Kidney capillary endothelial cell (primary cell): ENCODE data around the gene MROH2A.

Source experiments
- DNase-seq: peaks from one replicate; pipeline ENCODE4 v3.0.0-alpha.2; 2018; ENCODE audit warnings: low spot score

The MROH2A gene

GRCh38 chr2:233761040-233761769 lies 16.9 kb upstream of the MROH2A start:
- DNase-seq, result no peak

DNA sequence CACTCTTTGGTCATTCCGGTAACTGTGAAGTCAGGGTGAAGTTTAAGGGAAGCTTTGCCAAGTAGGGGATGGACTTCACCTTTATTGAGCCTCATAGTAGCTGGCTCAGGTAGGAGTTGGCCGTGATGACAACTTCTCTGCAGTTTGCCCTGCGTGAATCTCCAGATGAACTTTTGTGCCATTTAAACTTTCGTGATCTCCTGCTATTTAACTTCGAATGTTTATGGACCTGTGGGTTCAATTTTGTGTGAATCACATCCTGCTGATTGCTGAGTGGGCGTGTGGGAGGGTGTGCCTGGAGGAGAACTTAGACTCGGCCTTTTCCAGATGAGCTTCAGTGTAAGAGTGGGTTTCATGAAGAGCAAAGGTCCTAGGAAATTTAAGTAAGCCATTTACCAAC lies 13.9 kb upstream of the MROH2A start:
- no peak for DNase-seq

GRCh38 chr2:233764761-233765160 lies 13.4 kb upstream of the MROH2A start:
- DNase-seq, result no peak

DNA sequence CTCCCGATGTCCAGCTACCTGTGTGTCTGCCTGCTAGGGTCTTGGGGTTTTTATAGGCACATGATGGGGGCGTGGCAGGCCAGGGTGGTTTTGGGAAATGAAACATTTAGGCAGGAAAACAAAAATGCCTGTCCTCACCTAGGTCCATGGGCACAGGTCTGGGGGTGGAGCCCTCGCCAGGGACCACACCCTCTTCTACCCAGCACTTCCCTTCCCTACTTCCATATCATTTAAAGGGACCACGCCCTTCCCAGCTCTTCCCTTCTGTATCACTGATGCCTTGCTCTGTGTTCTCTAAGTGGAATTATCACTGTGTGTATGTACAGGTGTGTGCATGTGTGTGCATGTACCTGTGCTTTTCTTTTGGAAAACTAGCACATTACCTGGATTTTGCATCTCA lies 11.7 kb upstream of the MROH2A start:
- DNase-seq, result no peak

DNA sequence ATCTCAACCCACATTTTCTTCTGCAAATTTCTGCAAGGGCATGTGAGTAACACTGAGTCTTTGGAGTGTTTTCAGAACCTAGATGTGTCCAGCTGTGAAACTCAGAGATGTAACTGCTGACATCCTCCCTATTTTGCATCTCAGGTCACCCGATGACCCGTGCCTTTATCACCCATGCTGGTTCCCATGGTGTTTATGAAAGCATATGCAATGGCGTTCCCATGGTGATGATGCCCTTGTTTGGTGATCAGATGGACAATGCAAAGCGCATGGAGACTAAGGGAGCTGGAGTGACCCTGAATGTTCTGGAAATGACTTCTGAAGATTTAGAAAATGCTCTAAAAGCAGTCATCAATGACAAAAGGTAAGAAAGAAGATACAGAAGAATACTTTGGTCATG lies 10.1 kb upstream of the MROH2A start:
- DNase-seq, result no peak

DNA sequence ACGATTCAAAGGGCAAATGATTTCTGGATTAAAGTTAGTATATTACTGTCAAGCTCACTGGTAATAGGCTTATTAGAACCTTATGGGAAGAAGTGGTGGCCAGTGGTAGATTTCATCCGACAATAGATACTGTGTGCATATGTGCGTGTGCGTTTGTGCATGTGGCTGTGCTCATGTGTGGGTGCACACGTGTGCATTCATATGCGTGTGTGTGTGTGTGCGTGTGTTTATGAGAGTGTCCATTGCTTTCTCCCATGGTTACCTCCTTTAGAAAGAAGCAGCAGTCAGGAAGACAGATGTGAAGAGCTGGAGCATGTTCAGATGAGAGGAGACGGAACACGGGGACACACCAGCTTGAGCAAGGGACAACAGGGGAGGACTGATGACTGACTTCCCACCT lies 8.9 kb upstream of the MROH2A start:
- DNase-seq, result no peak

DNA sequence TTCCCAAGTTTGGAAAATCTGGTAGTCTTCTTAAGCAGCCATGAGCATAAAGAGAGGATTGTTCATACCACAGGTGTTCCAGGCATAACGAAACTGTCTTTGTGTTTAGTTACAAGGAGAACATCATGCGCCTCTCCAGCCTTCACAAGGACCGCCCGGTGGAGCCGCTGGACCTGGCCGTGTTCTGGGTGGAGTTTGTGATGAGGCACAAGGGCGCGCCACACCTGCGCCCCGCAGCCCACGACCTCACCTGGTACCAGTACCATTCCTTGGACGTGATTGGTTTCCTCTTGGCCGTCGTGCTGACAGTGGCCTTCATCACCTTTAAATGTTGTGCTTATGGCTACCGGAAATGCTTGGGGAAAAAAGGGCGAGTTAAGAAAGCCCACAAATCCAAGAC lies 6.0 kb upstream of the MROH2A start:
- no peak for DNase-seq

DNA sequence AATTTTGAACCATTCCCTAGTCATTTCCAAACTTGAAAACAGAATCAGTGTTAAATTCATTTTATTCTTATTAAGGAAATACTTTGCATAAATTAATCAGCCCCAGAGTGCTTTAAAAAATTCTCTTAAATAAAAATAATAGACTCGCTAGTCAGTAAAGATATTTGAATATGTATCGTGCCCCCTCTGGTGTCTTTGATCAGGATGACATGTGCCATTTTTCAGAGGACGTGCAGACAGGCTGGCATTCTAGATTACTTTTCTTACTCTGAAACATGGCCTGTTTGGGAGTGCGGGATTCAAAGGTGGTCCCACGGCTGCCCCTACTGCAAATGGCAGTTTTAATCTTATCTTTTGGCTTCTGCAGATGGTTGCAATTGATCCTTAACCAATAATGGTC lies 5.5 kb upstream of the MROH2A start:
- DNase-seq, result no peak

GRCh38 chr2:233773854-233774253 lies 4.3 kb upstream of the MROH2A start:
- DNase-seq, result no peak

DNA sequence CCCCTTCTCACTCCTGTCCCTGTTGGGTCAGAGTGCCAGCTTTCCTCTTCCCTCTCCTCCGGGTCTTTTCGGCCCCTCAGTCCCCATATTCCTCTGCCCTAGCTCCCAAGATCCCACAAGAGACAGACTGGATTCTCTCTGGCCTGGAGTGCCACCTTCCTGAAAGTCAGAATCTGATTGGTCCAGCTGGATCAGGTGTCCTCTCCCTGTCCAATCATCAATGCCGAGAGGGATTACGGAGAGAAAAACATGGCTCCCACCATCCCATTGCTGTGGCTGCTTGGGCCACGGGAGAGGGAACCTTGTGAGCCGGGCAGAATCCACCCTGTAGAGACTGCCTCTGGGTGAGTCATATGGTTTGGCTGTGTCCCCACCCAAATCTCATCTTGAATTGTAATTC lies 2.7 kb upstream of the MROH2A start:
- DNase-seq, result no peak

DNA sequence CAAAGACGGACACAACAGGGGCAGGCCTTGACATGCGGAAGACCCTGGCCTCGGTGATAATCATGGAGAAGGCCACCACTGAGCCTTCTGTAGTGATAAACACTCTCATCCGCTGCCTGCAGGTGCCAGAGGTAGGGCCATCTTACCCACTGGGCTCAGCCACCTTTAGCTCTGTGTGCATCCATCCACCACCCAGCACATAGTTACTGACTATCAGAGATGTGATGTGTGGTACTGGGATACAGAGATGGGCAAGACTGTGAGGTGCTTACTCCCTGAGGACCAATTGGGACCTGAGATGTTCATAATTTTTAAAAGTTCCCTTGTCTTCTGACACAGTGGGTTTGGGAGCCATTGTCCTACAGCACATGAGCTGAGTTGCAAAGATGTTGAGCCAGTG lies 1.6 kb downstream of the MROH2A start:
- no peak for DNase-seq

DNA sequence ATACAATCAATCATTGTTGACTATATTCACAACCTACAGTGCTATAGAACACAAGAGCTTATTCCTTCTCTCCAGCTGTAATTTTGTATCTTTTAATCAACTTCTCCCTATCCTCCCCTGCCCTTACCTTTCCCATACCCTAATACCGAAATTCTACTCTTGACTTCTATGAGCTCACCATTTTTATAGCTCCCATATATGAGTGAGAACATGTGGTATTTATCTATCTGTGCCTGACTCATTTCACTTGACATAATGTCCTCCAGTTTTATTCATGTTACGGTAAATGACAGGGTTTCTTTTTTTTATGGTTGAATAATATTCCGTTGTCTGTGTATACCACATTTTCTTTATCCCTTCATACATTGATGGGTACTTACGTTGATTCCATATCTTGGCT lies 2.6 kb downstream of the MROH2A start:
- DNase-seq, result no peak

GRCh38 chr2:233789554-233789953 lies 11.4 kb downstream of the MROH2A start:
- no peak for DNase-seq

- DNase-seq, result no peak
These were observed 13.2 kb downstream of the MROH2A start for GRCh38 chr2:233791151-233791882.

GRCh38 chr2:233791883-233792329 lies 13.8 kb downstream of the MROH2A start:
- no peak for DNase-seq

- DNase-seq, result no peak
These were observed 14.6 kb downstream of the MROH2A start for GRCh38 chr2:233792720-233793119.

DNA sequence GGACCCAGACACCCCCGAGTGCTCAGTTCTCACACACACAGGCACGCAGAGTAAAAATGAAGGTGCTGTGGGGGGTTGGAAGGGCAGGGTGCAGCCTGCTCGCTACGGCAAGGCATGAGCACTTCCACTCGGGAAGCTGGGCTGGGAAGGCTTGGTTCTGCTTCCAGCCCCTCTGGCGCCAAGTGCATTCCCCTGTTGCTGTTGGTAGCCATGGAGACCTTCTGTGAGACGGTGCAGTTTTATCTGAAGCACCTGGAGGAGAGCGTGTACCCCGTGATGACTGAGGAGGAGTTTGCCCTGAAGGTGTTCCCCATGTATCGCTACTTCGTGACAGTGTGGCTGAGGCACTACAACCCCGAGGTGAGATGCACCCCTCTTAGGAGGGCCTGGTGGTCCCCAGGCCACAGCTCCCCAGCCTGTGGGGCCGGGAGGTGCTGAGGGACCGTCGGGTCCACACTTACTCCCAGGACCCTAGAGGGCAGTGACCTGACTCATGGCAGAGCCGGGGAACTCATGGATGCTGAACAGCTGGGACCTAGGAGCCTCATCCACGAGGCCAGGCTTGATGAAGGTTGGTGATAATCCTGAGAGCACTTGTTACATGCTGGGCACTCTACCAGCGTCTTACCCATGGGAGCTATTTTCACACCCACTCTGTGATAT lies 15.5 kb downstream of the MROH2A start:
- DNase-seq, result no peak

- DNase-seq, result no peak
These were observed 16.1 kb downstream of the MROH2A start for GRCh38 chr2:233794128-233794658.

- DNase-seq, result no peak
These were observed 17.6 kb downstream of the MROH2A start for GRCh38 chr2:233795735-233796171.

DNA sequence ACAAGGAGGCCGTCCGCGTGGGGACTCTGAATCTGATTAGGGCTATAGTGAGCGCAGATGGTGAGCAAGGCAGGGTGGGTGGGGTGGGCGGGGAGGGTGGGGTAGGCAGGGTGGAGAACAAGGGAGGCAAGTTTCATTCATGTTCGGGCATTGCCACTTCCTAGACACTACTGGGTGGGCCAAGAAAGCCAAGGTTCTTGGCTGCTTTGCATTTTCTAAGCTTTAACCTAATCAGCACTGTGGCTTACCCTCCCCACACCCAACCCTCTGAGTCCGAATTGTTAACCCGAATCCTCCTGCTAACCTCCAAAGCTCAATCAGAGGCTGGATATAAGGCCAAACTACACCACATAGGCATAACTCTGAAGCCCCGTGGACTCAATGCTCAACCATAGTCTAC lies 18.1 kb downstream of the MROH2A start:
- DNase-seq, result no peak

- no peak for DNase-seq
These were observed 20.4 kb downstream of the MROH2A start for GRCh38 chr2:233798335-233799086.

DNA sequence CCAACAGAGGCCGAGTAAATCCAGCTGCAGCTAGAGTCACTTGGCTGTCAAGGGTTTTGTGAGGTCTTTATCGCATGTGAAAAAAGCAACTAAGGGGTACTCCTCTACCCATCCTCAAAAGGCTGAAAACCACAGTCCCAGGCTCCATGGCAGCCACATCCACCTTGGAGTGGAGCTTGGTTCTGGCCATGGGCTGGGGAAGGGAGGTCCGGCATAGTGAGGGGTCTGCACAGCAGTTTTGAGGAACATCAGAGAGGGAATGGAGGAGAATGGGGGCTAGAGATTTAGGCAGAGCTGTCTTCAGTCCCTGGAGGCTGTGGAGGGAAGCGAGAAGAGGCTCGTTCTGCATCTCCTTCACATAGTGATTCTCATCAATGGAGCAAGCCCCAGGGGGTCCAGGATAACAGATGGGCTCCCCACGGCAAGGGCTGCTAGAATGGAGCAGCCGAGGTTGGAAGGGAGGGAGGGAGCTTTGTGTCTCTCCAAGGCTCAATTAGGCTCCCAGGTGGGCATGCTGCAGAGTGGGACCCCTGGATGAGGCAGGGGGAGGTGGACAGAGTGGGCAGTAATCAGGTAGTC lies 21.0 kb downstream of the MROH2A start:
- no peak for DNase-seq
